ENCODE results near the gene PHTF1.

Gene PHTF1

DNA sequence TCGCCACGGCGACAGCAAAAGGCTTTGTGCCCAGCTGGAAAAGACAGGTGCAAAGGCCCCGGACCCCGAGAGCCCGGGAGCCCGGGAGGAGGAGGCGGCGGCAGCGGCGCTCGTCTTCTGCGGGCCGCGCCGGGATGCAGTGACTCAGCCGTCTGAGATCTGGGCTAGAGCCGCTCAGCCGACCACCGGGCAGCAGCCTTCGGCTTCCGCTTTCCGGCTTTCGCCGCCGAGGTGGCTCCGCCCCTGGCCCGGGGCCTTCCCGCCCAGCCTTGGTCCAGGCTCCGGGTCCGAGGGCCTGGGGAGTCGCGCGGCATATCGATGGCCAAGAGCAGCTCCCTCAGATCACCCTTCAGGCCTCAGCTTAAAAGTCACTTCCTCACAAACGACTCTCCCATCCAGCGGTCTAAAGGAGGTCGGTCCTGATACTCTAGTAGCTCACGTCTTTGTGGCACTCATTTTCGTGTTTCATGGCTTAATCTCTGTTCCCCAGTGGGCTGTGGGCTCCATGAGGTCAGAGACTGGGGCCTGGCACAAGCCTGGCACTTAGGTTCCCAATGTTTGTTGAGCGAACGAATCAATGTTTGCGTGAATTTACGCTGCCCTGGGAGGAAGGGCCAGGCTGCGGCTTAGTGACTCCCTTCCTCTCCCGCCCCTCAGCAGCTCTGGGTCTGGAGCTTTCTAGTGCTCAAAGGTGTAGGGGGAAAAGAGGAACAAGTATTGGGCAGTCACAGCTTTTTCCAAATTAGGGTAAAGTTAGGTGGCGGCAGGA lies at the start of gene PHTF1:
TSS of gene PHTF1 (minus strand) at position 154 of the 769 bp plus-strand sequence. CDS start 783 bp downstream, outside the sequence.
- TF ChIP-seq GATA3 (IDR thresholded peaks at IDR 0.05; ENCODE audit: low read depth, low read length) = no peak
- no peak for TF ChIP-seq GATA2 (IDR thresholded peaks at IDR 0.05; ENCODE audit: low read depth, low read length)

DNA sequence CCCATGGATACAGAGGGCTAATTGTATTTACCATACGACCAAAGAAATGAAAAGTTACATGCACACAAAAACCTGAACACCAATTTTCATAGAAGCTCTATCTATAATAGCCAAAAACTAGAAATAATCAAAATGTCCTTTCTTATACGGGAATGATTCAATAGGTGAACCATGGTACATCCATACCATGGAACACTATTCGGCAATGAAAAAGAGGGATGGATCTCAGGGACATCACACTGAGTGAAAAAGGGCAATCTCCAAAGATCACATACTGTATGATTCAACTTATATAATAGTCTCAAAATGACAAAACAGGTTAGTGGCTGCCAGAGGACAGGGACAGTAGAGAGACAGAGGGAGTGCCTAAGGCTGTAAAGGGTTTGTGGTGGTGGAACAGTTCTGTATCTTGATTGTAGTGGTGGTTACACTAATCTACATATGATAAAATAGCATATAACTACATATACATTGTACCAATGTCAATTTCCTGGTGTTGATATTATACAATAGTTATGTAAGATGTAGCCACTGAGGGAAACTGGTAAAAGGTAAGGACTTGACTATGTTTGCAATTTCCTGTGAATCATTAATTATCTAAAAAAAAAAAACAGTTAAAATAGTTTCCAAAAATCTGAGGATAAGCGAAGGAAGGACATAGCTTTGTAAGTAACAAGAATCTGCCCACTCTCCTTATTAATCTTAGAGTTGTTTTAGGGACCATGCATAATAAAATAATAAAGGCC lies 49.3 kb upstream of the PHTF1 start:
- TF ChIP-seq GATA2 (IDR thresholded peaks at IDR 0.05; ENCODE audit: low read depth, low read length) = no peak
- no peak for TF ChIP-seq GATA3 (IDR thresholded peaks at IDR 0.05; ENCODE audit: low read depth, low read length)

DNA sequence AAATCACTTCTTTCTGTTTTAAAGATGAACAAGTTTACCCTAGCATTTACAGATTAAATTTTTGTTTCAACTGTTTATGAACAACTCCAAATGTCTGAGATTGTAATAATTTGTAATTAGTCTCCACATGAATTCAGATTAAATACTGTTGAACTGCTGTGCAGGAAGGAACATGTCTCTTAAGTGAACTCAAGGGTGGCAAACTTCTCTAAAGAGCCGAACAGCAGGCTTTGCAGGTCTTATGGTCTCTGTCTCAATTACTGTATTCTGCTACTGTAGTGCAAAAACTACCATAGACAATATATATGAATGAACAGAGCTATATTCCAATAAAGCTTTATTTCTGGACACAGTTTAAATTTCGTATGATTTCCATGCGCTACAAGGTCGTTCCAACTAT lies 46.4 kb upstream of the PHTF1 start:
- TF ChIP-seq GATA2 (IDR thresholded peaks at IDR 0.05; ENCODE audit: low read depth, low read length) (no peak), GATA3 (IDR thresholded peaks at IDR 0.05; ENCODE audit: low read depth, low read length) (no peak)

GRCh38 chr1:113805256-113805531 lies 45.9 kb upstream of the PHTF1 start:
- TF ChIP-seq GATA2 (IDR thresholded peaks at IDR 0.05; ENCODE audit: low read depth, low read length) = no peak
- no peak for TF ChIP-seq GATA3 (IDR thresholded peaks at IDR 0.05; ENCODE audit: low read depth, low read length)

GRCh38 chr1:113804421-113805255 lies 45.4 kb upstream of the PHTF1 start:
- TF ChIP-seq GATA3 (IDR thresholded peaks at IDR 0.05; ENCODE audit: low read depth, low read length) = no peak; the same call in 1 of the 2 replicates
- TF ChIP-seq GATA2 (IDR thresholded peaks at IDR 0.05; ENCODE audit: low read depth, low read length) = no peak

GRCh38 chr1:113802367-113803007 lies 43.2 kb upstream of the PHTF1 start:
- TF ChIP-seq GATA3 (IDR thresholded peaks at IDR 0.05; ENCODE audit: low read depth, low read length) (no peak), GATA2 (IDR thresholded peaks at IDR 0.05; ENCODE audit: low read depth, low read length) (no peak)

GRCh38 chr1:113800487-113800886 lies 41.2 kb upstream of the PHTF1 start:
- TF ChIP-seq GATA3 (IDR thresholded peaks at IDR 0.05; ENCODE audit: low read depth, low read length) = no peak

DNA sequence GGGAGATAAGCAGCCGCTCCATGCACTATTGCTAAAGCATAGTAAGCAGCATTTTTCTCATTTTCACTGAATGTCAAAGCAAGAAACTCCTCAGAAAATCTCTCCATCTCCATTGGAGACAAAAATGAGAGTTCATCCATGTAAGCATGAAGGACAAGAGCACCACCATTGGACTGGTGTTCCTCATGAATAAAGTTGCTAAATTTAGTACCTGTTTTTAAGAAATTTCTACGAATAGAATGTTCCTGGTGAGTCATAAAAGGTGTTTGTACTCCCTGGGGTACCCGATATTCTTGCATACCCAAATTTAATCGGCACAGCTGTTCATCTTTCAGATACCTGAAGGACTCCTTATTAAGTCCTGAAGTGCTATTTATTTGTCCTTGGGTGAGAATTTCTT lies 38.2 kb upstream of the PHTF1 start:
- TF ChIP-seq GATA2 (IDR thresholded peaks at IDR 0.05; ENCODE audit: low read depth, low read length) (no peak), GATA3 (IDR thresholded peaks at IDR 0.05; ENCODE audit: low read depth, low read length) (no peak)

DNA sequence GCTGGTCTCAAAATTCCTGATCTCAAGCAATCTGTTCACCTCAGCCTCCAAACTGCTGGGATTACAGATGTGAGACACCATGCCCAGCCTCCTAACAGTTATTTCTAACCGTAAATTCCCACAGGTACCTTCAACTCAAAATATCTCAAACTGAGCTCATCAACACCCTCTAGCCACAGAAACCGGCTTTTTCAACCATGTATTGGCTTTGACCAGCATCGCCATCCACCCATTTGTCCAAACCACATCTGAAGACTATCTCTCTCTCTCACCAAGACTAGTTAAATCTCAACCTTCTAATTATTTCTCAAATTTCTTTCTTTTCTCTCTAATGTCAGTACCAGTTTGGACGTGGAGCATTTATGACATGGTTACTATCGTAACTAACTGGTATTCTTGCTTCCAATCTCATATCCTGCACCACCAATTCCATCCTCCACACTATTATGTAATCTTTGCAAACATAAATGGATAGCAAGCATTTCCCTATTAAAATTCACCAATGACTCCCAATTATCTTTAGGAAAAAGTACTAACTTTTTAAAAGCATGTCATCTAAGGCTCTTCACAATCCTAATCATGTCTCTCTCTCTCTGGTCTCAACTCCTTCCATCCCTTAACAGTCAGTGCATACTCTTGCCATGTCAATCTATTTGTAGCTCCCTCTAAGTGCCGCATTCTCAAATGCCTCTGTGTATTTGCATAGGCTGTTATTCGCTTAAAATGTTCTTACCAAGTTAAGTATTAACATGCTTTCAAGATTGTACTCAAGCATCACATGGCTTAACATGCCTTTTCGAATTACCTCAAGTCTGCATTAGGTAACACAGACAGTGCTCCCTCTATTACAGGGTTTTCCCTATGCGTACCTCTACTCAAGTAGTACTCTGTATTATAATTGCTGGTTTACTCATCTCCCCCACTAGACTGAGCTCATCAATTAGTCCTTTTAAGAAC lies 34.9 kb upstream of the PHTF1 start:
- TF ChIP-seq GATA2 (IDR thresholded peaks at IDR 0.05; ENCODE audit: low read depth, low read length) (no peak), GATA3 (IDR thresholded peaks at IDR 0.05; ENCODE audit: low read depth, low read length) (no peak)

- TF ChIP-seq GATA3 (IDR thresholded peaks at IDR 0.05; ENCODE audit: low read depth, low read length) (no peak), GATA2 (IDR thresholded peaks at IDR 0.05; ENCODE audit: low read depth, low read length) (no peak)
Observed at GRCh38 chr1:113792986-113793385, 33.7 kb upstream of the PHTF1 start.

DNA sequence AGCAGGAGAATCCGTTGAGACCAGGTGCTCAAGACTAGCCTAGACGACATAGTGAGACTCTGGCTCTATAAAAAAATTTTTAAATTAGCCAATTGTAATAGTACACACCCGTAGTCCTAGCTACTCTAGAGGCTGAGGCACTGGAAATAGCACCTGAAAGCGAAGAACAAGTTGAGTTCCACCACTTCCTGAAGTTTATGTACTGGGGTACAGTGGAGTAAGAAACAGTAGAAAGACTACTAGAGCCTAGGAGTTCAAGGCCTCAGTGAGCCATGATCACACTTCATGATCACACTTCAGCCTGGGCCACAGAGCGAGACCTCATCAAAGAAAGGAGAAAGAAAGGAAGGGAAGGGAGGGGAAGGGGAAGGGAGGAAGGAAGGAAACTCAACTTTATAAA lies 33.2 kb upstream of the PHTF1 start:
- TF ChIP-seq GATA2 (IDR thresholded peaks at IDR 0.05; ENCODE audit: low read depth, low read length) (no peak), GATA3 (IDR thresholded peaks at IDR 0.05; ENCODE audit: low read depth, low read length) (no peak)

DNA sequence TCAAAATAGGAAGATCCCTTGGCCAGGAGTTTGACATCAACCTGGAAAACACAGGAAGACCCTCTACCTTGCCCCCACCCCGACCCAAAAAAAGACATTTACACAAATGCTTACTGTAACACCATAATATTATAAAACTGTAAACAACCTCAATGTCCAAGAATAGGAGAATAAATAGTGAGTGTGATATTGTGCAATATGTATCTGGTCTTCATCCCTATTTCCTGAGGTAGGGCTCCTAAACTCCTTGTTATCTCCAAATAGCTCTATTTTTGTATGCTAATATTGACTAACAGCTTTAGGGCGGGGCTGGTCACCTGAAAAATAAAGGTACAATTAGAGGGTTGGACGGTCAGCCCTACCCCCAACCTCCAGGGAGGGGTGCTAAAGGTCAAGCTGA lies 29.5 kb upstream of the PHTF1 start:
- TF ChIP-seq GATA2 (IDR thresholded peaks at IDR 0.05; ENCODE audit: low read depth, low read length) (no peak), GATA3 (IDR thresholded peaks at IDR 0.05; ENCODE audit: low read depth, low read length) (no peak)

- TF ChIP-seq GATA2 (IDR thresholded peaks at IDR 0.05; ENCODE audit: low read depth, low read length) = no peak
- no peak for TF ChIP-seq GATA3 (IDR thresholded peaks at IDR 0.05; ENCODE audit: low read depth, low read length)
Observed at GRCh38 chr1:113787663-113788062, 28.4 kb upstream of the PHTF1 start.
